Erythroblast (primary cell): ENCODE measurements around the gene PKLR.

ENCODE experiments used
- GATA1 ChIP-seq: IDR thresholded peaks from 2 replicates; pipeline ENCODE4 v1.6.1; 2011; ENCODE audit warnings: low read depth, mild to moderate bottlenecking, control low read depth, low read length, moderate library complexity
- POLR2A ChIP-seq: IDR thresholded peaks from 2 replicates; pipeline ENCODE4 v1.6.1; 2011; ENCODE audit warnings: mild to moderate bottlenecking, low read length

- TF ChIP-seq POLR2A (no peak), GATA1 (no peak)
These were observed 38.4 kb upstream of the PKLR start for GRCh38 chr1:155339515-155340097.
